ENCODE results near the gene RAB17.
"Not testable (repeated sequence)": the region's sequence is repeated elsewhere in the genome, so short reads cannot be mapped to it uniquely, and the experiment has no call there.

Gene RAB17

GRCh38 chr2:237598468-237599208 is 8.1 kb upstream of the RAB17 start:
- DNase-seq (ENCODE audit: low read depth), result no peak

GRCh38 chr2:237597196-237598145 is 6.9 kb upstream of the RAB17 start:
- no peak for DNase-seq (ENCODE audit: low read depth)

GRCh38 chr2:237596520-237597195 is 6.1 kb upstream of the RAB17 start:
- DNase-seq (ENCODE audit: low read depth), result no peak

GRCh38 chr2:237595829-237596519 is 5.4 kb upstream of the RAB17 start:
- not testable (repeated sequence) for DNase-seq (ENCODE audit: low read depth)

- DNase-seq (ENCODE audit: low read depth), result no peak
Measured at GRCh38 chr2:237594514-237594871, 4.0 kb upstream of the RAB17 start.

GRCh38 chr2:237593596-237594320 is 3.2 kb upstream of the RAB17 start:
- DNase-seq (ENCODE audit: low read depth), result no peak

- DNase-seq (ENCODE audit: low read depth), result no peak
Measured at GRCh38 chr2:237593036-237593435, 2.5 kb upstream of the RAB17 start.

- no peak for DNase-seq (ENCODE audit: low read depth)
Measured at GRCh38 chr2:237592425-237592980, 2.0 kb upstream of the RAB17 start.

GRCh38 chr2:237591141-237591881 is 777 bp upstream of the RAB17 start:
- DNase-seq (ENCODE audit: low read depth), result no peak

- no peak for DNase-seq (ENCODE audit: low read depth)
Measured at GRCh38 chr2:237588044-237588696, 2.4 kb downstream of the RAB17 start.

- DNase-seq (ENCODE audit: low read depth), result no peak
Measured at GRCh38 chr2:237585590-237586221, 4.8 kb downstream of the RAB17 start.

- DNase-seq (ENCODE audit: low read depth), result no peak
Measured at GRCh38 chr2:237583385-237584295, 6.9 kb downstream of the RAB17 start.

GRCh38 chr2:237581751-237582746 is 8.5 kb downstream of the RAB17 start:
- DNase-seq (ENCODE audit: low read depth), result peak; percentile 57

GRCh38 chr2:237581326-237581725 is 9.2 kb downstream of the RAB17 start:
- no peak for DNase-seq (ENCODE audit: low read depth)

- DNase-seq (ENCODE audit: low read depth), result no peak
Measured at GRCh38 chr2:237577956-237578870, 12.3 kb downstream of the RAB17 start.

GRCh38 chr2:237577458-237577857 is 13.1 kb downstream of the RAB17 start:
- no peak for DNase-seq (ENCODE audit: low read depth)

All from iris pigment epithelial cell (primary cell).